ENCODE results near the gene GSTA3.
"Not testable (repeated sequence)": the region's sequence is repeated elsewhere in the genome, so short reads cannot be mapped to it uniquely, and the experiment has no call there.

Gene GSTA3

DNA sequence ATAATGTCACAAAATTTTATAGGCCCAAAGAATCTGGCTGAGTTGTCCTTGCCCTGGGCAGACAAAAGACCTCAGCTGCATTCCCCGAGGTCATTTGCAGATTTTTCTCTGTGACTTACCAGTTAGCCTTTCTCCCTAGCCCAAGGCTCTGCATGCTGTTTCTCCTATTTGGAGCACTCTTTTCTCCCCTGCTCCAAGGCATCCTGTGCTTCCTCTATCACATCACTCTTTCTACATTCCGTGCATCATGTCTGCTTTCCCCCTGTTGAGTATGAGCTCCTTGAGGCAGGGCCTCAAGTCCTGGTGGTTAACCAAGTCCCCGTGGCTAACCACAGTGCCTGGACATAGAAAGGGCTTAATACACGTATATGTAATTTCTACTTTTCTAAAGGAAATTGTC is 593 bp upstream of the GSTA3 start:
- no peak for DNase-seq (ENCODE audit: low read depth)

- no peak for DNase-seq (ENCODE audit: low read depth)
These were observed 367 bp downstream of the GSTA3 start for GRCh38 chr6:52909131-52909530.

DNA sequence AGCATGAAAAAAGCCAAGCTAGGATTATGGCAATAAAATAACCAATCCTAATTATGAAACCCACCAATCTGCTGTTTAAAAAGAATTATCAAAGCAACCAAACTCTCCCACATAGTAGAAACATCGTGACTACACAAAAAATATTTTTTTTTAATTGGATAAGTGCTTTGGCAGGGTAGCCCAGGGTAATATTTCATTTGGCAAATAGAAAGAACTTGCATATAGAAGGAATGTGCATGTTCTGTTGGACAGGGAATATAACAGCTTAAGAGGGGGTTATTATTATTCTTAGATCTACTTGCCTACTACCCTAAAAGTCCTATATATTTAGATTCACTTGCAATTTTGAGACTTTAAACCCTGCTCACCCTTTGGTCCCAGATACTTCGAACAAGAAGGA is 972 bp downstream of the GSTA3 start:
- no peak for DNase-seq (ENCODE audit: low read depth)

DNA sequence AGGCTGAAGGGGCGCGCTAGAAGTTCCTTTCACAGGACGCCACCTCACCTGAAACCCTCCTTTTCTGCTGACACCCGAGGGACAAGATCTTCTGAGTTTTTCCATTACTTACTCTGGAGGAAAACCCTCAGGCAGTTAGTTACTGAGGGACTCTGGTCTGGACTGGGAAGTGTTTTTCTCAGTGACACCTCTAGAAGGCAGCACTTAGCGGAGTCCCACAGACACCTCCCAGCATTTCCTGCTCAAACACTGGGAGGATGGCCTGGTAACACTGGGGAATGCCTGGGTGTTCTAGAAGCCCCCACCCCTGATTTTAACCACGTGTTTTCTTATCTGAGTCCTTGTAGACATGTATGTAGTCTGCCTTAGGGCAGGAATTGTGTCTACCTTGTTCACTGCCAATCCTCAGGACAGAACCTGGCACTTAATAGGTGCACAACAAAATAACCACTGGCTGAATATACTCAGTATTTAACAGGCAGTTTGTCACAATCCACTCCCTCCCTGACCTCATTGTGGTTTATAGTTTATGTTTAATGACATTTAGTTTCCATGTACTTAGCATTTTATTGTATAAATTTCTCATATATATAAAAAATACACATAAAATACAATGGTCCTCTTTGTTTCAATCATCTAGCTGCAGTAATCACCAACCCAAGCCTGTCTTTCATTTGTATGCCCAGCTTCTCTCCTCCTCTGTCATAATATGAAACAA is 4.8 kb downstream of the GSTA3 start:
- DNase-seq (ENCODE audit: low read depth): no peak

- DNase-seq (ENCODE audit: low read depth): no peak
These were observed 9.0 kb downstream of the GSTA3 start for GRCh38 chr6:52900536-52900935.

DNA sequence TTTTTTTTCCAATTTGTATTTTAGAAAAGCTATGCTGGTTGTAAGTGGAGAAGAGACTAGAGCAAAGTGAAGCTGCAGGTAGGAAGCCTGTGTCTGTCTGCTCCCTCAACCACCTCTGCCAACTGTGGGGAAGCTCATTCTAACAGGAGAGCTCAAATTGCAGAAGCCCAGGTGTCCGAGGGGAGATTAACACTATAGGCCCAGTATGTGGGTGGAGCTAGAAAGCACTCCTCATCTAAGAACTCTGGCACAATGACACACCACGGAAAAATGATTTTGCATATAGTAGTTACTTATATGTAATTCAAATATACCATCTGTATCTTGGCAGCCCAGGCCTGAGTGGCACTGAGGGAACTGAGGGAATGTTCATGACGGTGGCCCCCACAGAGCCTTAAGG is 13.7 kb downstream of the GSTA3 start:
- not testable (repeated sequence) for DNase-seq (ENCODE audit: low read depth)

DNA sequence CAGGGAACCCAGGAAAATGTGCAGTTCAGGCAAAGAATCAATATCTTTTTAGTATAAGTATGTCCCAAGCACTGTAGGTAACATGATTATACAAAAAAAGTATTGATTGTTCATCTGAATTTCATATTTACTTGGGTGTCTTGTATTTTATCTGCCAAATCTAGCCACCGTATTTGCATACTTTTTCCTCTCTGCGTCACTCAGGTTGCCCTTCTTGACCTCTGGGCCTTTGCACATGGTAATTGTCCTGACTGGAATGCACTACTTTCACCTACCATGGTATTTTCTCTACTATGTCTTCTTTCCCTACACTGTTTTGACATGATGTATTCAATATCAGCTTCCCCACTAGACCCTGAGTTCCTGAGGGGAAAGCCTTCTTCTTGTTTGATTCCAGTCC is 15.2 kb downstream of the GSTA3 start:
- no peak for DNase-seq (ENCODE audit: low read depth)

GRCh38 chr6:52893803-52894202 is 15.7 kb downstream of the GSTA3 start:
- no peak for DNase-seq (ENCODE audit: low read depth)

GRCh38 chr6:52893221-52893620 is 16.3 kb downstream of the GSTA3 start:
- DNase-seq (ENCODE audit: low read depth): no peak

- DNase-seq (ENCODE audit: low read depth): no peak
These were observed 19.5 kb downstream of the GSTA3 start for GRCh38 chr6:52890018-52890417.

DNA sequence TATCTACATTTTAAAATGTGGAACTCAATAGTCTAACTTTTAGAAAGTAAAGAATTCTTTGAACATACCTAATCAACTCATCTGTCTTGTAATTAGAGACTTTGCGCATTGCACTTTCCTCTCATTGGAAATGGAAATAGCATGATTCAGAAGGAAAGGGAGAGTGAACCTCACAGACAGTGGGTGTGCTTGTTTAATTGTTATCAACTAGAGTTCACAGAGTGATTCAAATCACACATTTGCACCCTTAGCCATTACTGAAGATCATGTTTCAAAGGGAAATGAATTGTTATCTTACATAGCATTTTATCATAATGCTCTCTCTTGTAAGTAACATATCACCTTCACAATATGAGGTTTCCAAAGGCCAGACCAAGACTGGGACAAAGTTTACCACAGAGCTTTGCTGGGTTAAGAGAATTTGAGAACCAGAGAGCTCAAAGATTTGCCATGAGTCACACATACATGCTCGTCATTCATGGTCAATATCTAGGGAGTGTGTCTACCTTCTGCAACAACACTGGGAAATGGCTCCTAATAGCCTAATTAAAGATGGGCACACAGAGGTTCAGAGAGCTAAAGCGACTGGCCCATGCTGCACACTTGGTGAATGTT is 21.5 kb downstream of the GSTA3 start:
- DNase-seq (ENCODE audit: low read depth): no peak

GRCh38 chr6:52881996-52882841 is 27.3 kb downstream of the GSTA3 start:
- DNase-seq (ENCODE audit: low read depth): peak; percentile 47

DNA sequence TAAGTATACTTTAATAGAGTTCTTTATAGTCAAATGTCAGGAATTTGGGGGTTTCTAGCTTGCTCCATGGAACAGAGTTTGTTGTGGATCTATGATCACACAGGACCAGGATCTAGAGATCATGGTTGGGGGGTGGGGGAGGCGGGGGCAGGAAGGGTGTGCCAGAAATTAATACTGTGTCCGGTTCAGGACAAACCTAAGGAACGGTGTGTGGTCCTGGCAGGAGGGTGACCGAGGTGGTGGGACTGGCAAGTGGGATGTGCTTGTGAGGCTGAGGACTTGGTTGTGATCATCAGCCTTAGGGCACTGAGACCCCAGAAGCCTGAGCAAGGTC is 27.9 kb downstream of the GSTA3 start:
- DNase-seq (ENCODE audit: low read depth): no peak

GRCh38 chr6:52877786-52878185 is 31.7 kb downstream of the GSTA3 start:
- no peak for DNase-seq (ENCODE audit: low read depth)

DNA sequence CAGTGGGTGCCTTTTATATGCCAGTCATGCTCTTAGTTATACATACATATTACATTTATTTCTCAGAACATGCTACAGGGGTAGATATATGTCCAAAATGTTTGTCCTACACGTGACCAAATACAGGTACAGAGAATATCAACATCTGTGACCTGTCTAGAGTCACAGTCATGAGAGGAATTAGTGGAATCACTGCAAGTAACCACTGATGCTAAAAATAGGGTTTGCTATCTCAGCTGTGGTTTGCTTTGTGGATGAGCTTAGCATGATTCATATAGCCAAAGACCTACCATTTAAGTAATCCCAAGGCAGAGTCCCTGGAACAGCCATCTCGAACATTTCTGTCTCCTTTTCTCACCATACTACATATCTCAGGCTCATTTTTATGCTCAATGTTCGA is 32.3 kb downstream of the GSTA3 start:
- no peak for DNase-seq (ENCODE audit: low read depth)

- DNase-seq (ENCODE audit: low read depth): no peak
These were observed 33.3 kb downstream of the GSTA3 start for GRCh38 chr6:52876056-52876787.

DNA sequence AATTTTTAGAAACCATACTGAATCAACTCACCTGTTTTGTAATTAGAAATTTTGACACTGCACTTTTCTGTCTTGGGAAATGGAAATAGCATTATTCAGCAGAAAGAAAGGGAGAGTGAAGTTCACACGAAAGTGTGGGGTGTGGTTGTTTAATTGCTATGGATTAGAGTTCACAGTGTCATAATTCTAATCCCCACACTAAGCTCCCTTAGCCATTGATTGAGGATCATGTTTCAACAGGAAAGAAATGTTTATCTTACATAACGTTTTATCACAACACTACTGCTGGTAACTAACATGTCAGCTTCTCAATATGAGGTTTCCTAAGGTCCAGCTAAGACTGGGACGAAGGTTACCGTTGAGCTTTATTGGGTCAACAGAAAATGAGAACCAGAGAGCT is 37.5 kb downstream of the GSTA3 start:
- no peak for DNase-seq (ENCODE audit: low read depth)

GRCh38 chr6:52871621-52872020 is 37.9 kb downstream of the GSTA3 start:
- no peak for DNase-seq (ENCODE audit: low read depth)

- DNase-seq (ENCODE audit: low read depth): not testable (repeated sequence)
These were observed 39.0 kb downstream of the GSTA3 start for GRCh38 chr6:52870335-52871091.

DNA sequence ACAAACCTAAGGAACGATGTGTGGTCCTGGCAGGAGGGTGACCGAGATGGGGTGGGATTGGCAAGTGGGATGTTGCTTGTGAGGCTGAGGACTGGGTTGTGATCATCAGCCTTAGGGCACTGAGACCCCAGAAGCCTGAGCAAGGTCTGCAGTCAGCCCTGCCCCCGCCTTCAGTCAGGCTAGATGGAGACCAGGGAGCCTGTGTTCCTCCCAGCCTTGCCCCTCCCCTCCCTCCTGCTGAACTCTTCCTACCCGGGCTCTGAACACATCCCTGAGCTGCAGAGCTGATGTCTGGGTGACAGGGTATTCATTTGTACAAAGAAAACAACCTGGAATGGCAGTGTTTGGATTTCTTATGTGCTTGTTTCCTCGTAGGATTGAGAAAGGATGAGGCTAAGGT is 40.6 kb downstream of the GSTA3 start:
- DNase-seq (ENCODE audit: low read depth): not testable (repeated sequence)

- DNase-seq (ENCODE audit: low read depth): no peak
These were observed 41.3 kb downstream of the GSTA3 start for GRCh38 chr6:52868240-52868639.

- DNase-seq (ENCODE audit: low read depth): not testable (repeated sequence)
These were observed 48.3 kb downstream of the GSTA3 start for GRCh38 chr6:52861151-52861550.

All from activated T-cell treated with anti-CD3 and anti-CD28 coated beads for 48 hours (primary cell).